IgD-negative memory B cell (primary cell): ENCODE results near the gene SASS6. TPM values are rescaled to one million over a fixed set of nuclear protein-coding genes. Genes with fewer than 3 reads are reported as not detected.

ENCODE experiments used
- H3K27ac Mint-ChIP-seq, 3 donors: one replicate each; pipeline ENCODE4 v1.8.0; 2020 to 2022; ENCODE audit warnings: mild to moderate bottlenecking in 3 of 3, mixed read lengths in 3 of 3, moderate library complexity in 1 of 3
- H3K27me3 Mint-ChIP-seq: one replicate; pipeline ENCODE4 v1.8.0; 2021; ENCODE audit warnings: mixed read lengths
- H3K36me3 Mint-ChIP-seq: one replicate; pipeline ENCODE4 v1.8.0; 2020; ENCODE audit warnings: mild to moderate bottlenecking, mixed read lengths
- H3K4me1 Mint-ChIP-seq, 3 donors: one replicate each; pipeline ENCODE4 v1.8.0; 2020 to 2022; ENCODE audit warnings: mixed read lengths in 3 of 3, mild to moderate bottlenecking in 1 of 3
- H3K4me3 Mint-ChIP-seq, 4 donors: one replicate each; pipeline ENCODE4 v1.8.0; 2020 to 2022; ENCODE audit warnings: mild to moderate bottlenecking in 4 of 4, mixed read lengths in 4 of 4, moderate library complexity in 3 of 4
- H3K9me3 Mint-ChIP-seq, 3 donors: one replicate each; pipeline ENCODE4 v1.8.0; 2020 to 2021; ENCODE audit warnings: mixed read lengths in 3 of 3, mild to moderate bottlenecking in 1 of 3
- polyA plus RNA-seq: library from polyadenylated mRNA; unstranded; fragments of 300-500 nt; fragmentation: Illumina TruSeq; gene quantifications from one replicate; pipeline ENCODE4 v1.2.3, GENCODE V29; 2021

Gene SASS6
- polyA plus RNA-seq, 1 donor from 2014 or later, result 3.6 TPM

DNA sequence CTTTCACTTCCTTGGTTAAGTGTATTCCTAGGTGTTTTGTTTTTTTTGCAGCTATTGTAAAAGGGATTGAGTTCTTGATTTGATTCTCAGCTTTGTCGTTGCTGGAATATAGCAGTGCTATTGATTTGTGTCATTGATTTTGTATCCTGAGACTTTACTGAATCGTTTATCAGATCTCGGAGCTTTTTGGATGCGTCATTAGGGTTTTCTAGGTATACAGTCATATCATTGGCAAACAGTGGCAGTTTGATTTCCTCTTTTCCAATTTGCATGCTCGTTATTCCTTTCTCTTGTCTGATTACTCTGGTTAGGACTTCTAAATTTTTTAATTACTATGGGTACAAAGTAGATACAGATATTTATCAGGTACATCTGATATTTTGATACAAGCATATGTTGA, 87.5 kb downstream of the SASS6 start:
- H3K36me3 Mint-ChIP-seq, result peaks cover 8% of the 10 kb centered on the region
- peaks cover 51 to 74% (median 62%) of the 10 kb centered on the region in 3 donors for H3K4me1 Mint-ChIP-seq
- peak overlapping the region; percentile 34 to 81 (median 48) for H3K4me3 Mint-ChIP-seq
- H3K27me3 Mint-ChIP-seq, result no peaks in the 10 kb centered on the region
- H3K27ac Mint-ChIP-seq, result peak overlapping the region in 2 of 3 donors; percentile 64 to 74
- H3K9me3 Mint-ChIP-seq, result no peaks in the 10 kb centered on the region

DNA sequence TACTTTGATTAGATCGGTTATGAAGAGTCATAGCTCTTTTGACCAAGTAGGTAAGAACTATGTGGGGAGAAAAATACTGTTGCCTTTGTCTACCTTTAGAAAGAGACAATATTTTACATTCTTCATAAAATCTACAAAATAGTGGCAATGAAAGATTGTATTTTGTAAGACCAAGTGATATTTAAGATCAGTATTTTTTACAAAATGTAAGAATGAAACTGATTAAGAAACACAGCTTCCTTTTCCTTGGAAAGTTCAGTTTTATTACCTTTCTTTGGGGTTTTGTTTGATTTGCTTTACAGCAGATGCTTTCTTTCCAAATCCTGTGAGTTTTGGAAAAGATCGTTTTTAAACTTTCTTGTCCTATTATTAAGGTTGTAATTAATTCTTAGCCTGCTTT, 93.1 kb downstream of the SASS6 start:
- H3K9me3 Mint-ChIP-seq, result no peaks in the 10 kb centered on the region
- H3K36me3 Mint-ChIP-seq, result peaks cover 4% of the 10 kb centered on the region
- H3K27ac Mint-ChIP-seq, result peak overlapping the region; percentile 94 to 99 (median 97)
- H3K4me1 Mint-ChIP-seq, result peaks cover 49 to 53% (median 49%) of the 10 kb centered on the region in 3 donors
- H3K27me3 Mint-ChIP-seq, result no peaks in the 10 kb centered on the region
- peak overlapping the region; percentile 92 to 99 (median 95) for H3K4me3 Mint-ChIP-seq

DNA sequence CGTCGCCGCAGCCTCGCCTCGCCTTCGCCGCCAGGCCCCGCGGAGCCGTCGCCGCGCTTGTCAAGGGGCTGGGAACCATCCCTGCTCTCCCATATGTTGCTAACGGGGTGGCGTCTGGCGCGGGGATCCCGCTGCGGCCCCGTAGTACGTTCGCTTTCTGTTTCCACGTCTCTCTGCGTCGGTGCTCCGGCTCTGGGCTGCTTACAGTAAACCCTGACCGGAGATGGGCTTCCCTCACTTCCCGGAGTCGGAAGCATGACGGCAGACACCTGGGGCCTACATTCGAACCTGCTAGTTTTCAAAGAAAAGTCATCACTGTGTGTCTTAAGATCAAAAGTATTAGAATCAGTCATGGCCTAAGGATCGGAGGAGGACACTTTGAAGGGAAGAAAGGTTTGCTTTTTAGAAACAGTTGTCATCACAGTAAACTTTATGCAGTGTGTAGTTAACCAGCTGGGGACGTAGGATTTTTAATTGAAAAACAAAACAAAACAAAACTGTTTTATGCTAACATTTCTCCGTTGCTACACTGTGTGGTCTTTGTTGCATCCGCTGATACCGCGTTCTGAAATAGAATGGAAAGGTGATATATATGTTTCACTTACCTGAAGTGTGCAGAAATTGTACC, 94.0 kb downstream of the SASS6 start:
- H3K9me3 Mint-ChIP-seq, result no peaks in the 10 kb centered on the region
- H3K4me3 Mint-ChIP-seq, result peak overlapping the region; percentile 92 to 99 (median 95)
- H3K27me3 Mint-ChIP-seq, result no peaks in the 10 kb centered on the region
- peak overlapping the region; percentile 94 to 99 (median 97) for H3K27ac Mint-ChIP-seq
- H3K36me3 Mint-ChIP-seq, result no peaks in the 10 kb centered on the region
- peaks cover 46 to 48% (median 48%) of the 10 kb centered on the region in 3 donors for H3K4me1 Mint-ChIP-seq

DNA sequence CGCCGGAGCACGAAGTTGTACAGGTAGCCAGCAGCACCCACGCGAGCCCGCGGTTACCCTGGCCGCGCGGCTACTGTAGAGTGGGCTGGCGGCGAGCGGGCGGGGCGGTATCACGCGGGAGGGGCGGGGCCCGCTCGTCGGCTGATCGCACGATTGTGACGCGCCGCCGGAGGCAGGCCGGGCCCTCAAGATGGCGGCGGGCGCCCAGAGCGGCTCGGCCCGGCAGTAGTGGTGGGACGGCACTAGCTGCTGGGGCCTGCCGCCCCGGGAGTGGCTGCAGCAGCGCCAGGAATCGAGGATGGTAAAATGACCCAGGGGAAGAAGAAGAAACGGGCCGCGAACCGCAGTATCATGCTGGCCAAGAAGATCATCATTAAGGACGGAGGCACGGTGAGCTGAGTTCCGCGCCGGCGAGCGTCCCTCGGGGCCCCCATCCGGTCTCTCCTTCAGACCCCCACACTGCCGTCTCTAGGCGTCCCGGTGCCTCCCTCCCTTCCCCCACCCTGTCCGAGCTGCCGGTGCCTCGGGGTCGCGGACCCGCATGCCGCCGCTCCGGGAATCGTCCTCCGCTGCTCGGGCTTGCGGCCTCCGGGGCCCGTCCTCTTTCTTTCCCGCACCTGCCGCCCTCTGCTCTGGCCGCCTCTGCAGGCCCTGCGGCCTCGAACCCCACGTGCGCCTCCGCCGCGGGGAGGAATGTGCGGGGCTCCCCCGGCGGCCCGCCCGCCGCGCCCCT, 94.6 kb downstream of the SASS6 start:
- Mint-ChIP-seq H3K4me1 (peaks cover 42 to 44% (median 43%) of the 10 kb centered on the region in 3 donors), H3K9me3 (no peaks in the 10 kb centered on the region), H3K4me3 (peak overlapping the region; percentile 92 to 99 (median 95)), H3K27me3 (no peaks in the 10 kb centered on the region), H3K27ac (peak overlapping the region; percentile 94 to 99 (median 99)), H3K36me3 (no peaks in the 10 kb centered on the region)

DNA sequence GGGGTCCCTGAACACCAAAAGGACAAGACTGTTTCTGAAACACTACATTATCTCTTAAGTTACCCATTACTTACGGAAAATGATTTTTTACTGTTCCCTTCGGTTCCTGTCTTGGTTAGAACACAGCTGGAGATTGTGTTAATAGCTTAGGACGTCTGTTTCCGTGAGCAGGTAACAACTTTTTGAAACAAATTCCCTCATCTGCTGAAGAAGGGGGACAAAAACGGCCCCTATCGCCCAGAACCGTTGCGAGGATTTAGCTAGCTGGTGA, 95.1 kb downstream of the SASS6 start:
- H3K9me3 Mint-ChIP-seq, result no peaks in the 10 kb centered on the region
- peak overlapping the region; percentile 94 to 99 (median 99) for H3K27ac Mint-ChIP-seq
- peaks cover 37 to 42% (median 38%) of the 10 kb centered on the region in 3 donors for H3K4me1 Mint-ChIP-seq
- H3K4me3 Mint-ChIP-seq, result peak overlapping the region; percentile 92 to 99 (median 95)
- H3K36me3 Mint-ChIP-seq, result no peaks in the 10 kb centered on the region
- H3K27me3 Mint-ChIP-seq, result no peaks in the 10 kb centered on the region

DNA sequence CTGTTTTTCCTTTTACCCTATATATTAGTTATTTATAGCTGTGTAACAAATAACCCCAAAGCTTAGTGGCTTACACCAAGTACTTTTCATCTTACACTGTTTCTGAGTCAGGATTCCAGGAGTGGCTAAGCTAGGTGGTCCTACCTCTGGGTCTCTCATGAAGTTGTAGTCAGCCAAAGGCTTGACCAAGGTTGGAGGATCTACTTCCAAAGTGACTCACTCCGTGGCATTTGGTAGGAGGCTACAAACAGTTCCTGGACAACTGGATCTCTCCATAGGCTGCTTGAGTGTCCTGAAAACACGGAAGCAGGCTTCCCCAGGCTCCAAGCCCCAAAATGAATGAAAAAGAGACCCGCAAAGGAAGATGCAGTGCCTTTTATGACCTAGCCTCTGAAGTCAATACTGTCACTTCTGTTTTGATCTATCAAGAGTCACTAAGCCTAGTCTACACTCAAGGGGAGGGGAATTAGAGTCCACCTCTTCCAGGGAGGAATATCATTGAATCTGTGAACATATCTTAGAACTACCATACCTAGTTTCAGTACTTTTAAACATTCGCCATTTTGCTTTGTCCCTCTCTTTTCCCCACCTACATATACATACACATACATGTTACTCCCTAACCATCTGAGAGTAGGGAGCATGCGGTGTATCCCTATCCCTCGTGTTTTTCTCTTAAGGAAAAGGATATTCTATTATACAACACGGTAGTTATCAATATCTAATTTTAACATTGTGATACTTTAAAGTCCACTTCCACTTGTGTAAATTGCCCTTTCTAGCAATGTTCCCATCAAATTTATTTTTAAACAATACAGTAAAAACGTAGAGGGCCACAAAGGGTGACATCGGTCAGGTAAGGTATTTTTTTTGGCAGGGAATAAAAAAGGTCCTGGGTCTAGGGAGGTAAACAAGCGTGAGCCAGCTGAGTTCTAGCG, 95.7 kb downstream of the SASS6 start:
- peak overlapping the region; percentile 92 to 99 (median 95) for H3K4me3 Mint-ChIP-seq
- H3K27ac Mint-ChIP-seq, result peak overlapping the region; percentile 94 to 99 (median 99)
- no peaks in the 10 kb centered on the region for H3K9me3 Mint-ChIP-seq
- H3K36me3 Mint-ChIP-seq, result no peaks in the 10 kb centered on the region
- H3K27me3 Mint-ChIP-seq, result no peaks in the 10 kb centered on the region
- peaks cover 31 to 38% (median 33%) of the 10 kb centered on the region in 3 donors for H3K4me1 Mint-ChIP-seq

DNA sequence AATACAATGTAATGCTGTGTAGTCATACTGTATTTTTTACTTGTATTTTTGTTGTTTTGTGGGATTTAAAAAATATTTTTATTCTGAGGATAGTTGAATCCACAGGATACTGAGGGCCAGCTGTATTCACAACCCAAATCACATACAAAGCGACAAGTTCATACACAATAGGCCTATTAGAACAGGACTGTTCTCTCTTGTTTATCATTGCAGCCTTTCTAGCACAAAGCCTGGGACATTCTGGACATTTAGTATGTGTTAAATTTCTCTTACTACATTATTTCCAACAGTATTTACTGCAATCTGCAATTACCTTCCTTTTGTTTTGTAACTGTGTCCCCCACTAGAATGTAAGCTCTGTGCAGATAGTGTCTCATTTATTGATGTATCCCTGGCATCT, 97.5 kb downstream of the SASS6 start:
- Mint-ChIP-seq H3K4me3 (peak overlapping the region in 1 of 4 donors; percentile 81), H3K27me3 (no peaks in the 10 kb centered on the region), H3K36me3 (no peaks in the 10 kb centered on the region), H3K9me3 (no peaks in the 10 kb centered on the region), H3K27ac (no peak overlapping the region), H3K4me1 (peaks cover 25 to 31% (median 27%) of the 10 kb centered on the region in 3 donors)

DNA sequence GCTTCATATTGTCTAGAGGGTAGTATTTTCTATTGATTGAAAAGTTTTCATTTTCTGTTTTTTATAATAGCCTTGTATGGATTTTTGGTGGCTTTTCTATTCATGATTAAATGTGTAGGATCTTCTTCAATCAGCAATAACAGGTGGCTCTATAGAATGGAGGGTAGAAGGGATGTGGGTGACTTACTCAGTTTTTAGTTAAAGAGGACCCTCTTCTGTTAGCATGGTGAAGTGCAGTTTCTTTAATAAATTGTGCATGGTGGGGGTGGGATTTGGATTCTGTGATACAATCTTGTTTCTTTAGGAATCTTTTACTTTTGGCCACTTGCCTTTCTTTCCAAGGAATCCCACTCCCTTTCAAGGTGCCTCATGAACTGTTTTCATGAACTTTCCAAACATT, 98.3 kb downstream of the SASS6 start:
- no peaks in the 10 kb centered on the region for H3K36me3 Mint-ChIP-seq
- H3K27me3 Mint-ChIP-seq, result no peaks in the 10 kb centered on the region
- H3K4me3 Mint-ChIP-seq, result peak overlapping the region in 1 of 4 donors; percentile 64
- H3K4me1 Mint-ChIP-seq, result peaks cover 20 to 24% (median 21%) of the 10 kb centered on the region in 3 donors
- H3K9me3 Mint-ChIP-seq, result no peaks in the 10 kb centered on the region
- H3K27ac Mint-ChIP-seq, result peak overlapping the region in 2 of 3 donors; percentile 44 to 86

Other genes starting within 250 kb of the SASS6 start
- 11.0 TPM for gene SLC35A3, start 162.9 kb downstream of the SASS6 start, polyA plus RNA-seq
- 11.9 TPM for gene TRMT13, start 233 bp upstream of the SASS6 start, polyA plus RNA-seq
- not detected for gene LRRC39, start 45.3 kb upstream of the SASS6 start, polyA plus RNA-seq
- gene DBT, start 116.9 kb upstream of the SASS6 start, polyA plus RNA-seq, result 4.6 TPM
- gene RTCA, start 133.3 kb upstream of the SASS6 start, polyA plus RNA-seq, result 19.4 TPM
- gene CDC14A, start 219.6 kb upstream of the SASS6 start, polyA plus RNA-seq, result 11.5 TPM